CD14-positive monocyte (primary cell): Measurements from ENCODE around the gene BACE2. TPM values are rescaled to one million over a fixed set of nuclear protein-coding genes. Genes with fewer than 3 reads are reported as not detected.

Source experiments
- DNase-seq, 3 donors: peaks; one replicate each; pipeline ENCODE4 v3.0.0-alpha.2; 2011 to 2022
- H2AFZ ChIP-seq: 2 replicates; pipeline ENCODE4 v1.6.0; 2012; ENCODE audit warnings: mild to moderate bottlenecking, low read depth, low read length, inconsistent platforms; ENCODE audit not compliant: insufficient read depth, poor library complexity, severe bottlenecking
- H3K27ac ChIP-seq, 2 donors: 1 replicate in 1 of 2; 2 replicates in 1 of 2; pipeline ENCODE4 v1.5.1; 2012 to 2013; ENCODE audit warnings: low read length in 2 of 2, control low read depth in 1 of 2, inconsistent platforms in 1 of 2, low read depth in 1 of 2, mild to moderate bottlenecking in 1 of 2
- H3K27me3 ChIP-seq, 2 donors: one replicate each; pipeline versions ENCODE4 v1.6.0 to v1.6.1; 2011 to 2013; ENCODE audit warnings: low read length in 2 of 2; ENCODE audit not compliant: control insufficient read depth in 2 of 2, insufficient read depth in 2 of 2
- H3K36me3 ChIP-seq, 2 donors: replicated peaks in 1 of 2; 1 replicate in 1 of 2; 2 replicates in 1 of 2; pipeline versions ENCODE4 v1.5.1 to v1.6.1; 2012 to 2013; ENCODE audit warnings: low read length in 2 of 2, control low read depth in 1 of 2, inconsistent platforms in 1 of 2, mild to moderate bottlenecking in 1 of 2; ENCODE audit not compliant: insufficient read depth in 2 of 2, control insufficient read depth in 1 of 2
- H3K4me1 ChIP-seq, 2 donors: 1 replicate in 1 of 2; 2 replicates in 1 of 2; pipeline versions ENCODE4 v1.5.1 to v1.6.1; 2012 to 2013; ENCODE audit warnings: low read length in 2 of 2, control low read depth in 1 of 2, inconsistent platforms in 1 of 2, mild to moderate bottlenecking in 1 of 2, moderate library complexity in 1 of 2; ENCODE audit not compliant: insufficient read depth in 2 of 2, control insufficient read depth in 1 of 2
- H3K4me2 ChIP-seq: replicated peaks from 2 replicates; pipeline ENCODE3; 2012; ENCODE audit warnings: low read length, moderate library complexity, mild to moderate bottlenecking; ENCODE audit not compliant: poor library complexity, severe bottlenecking; ENCODE audit errors: extremely low read depth
- H3K4me3 ChIP-seq, 3 experiments: fragments of 200-600 bp in 1 of 3; sonication (generic) in 1 of 3; replicated peaks in 1 of 3; 1 replicate in 2 of 3; 2 replicates in 1 of 3; pipeline ENCODE4 v1.5.1; 2011 to 2013; ENCODE audit warnings: low read length in 3 of 3, mild to moderate bottlenecking in 3 of 3, control low read depth in 2 of 3, low read depth in 2 of 3, inconsistent platforms in 1 of 3, moderate library complexity in 1 of 3
- H3K79me2 ChIP-seq: 2 replicates; pipeline ENCODE4 v1.6.0; 2012; ENCODE audit warnings: mild to moderate bottlenecking, control low read depth, inconsistent platforms, low read length, moderate library complexity; ENCODE audit not compliant: insufficient read depth
- H3K9ac ChIP-seq: 2 replicates; pipeline ENCODE4 v1.6.0; 2017; ENCODE audit warnings: low read length, mild to moderate bottlenecking; ENCODE audit not compliant: insufficient read depth, poor library complexity, severe bottlenecking
- H3K9me3 ChIP-seq, 2 donors: replicated peaks in 1 of 2; 1 replicate in 1 of 2; 2 replicates in 1 of 2; pipeline versions ENCODE4 v1.5.1 to v1.6.1; 2012 to 2013; ENCODE audit warnings: low read length in 2 of 2, control low read depth in 1 of 2; ENCODE audit not compliant: control insufficient read depth in 1 of 2, insufficient read depth in 1 of 2
- H4K20me1 ChIP-seq: 2 replicates; pipeline ENCODE4 v1.6.0; 2012; ENCODE audit warnings: mild to moderate bottlenecking, low read length, control low read depth, moderate library complexity; ENCODE audit not compliant: insufficient read depth
- H3K27ac Mint-ChIP-seq, 7 donors: one replicate each; pipeline ENCODE4 v1.8.0; 2020; ENCODE audit warnings: mild to moderate bottlenecking in 7 of 7, mixed read lengths in 7 of 7, moderate library complexity in 6 of 7, inconsistent platforms in 2 of 7
- H3K27me3 Mint-ChIP-seq, 3 donors: one replicate each; pipeline ENCODE4 v1.8.0; 2021 to 2022; ENCODE audit warnings: low read depth in 3 of 3, mild to moderate bottlenecking in 3 of 3, mixed read lengths in 3 of 3, moderate library complexity in 3 of 3, inconsistent platforms in 1 of 3
- H3K36me3 Mint-ChIP-seq, 2 donors: one replicate each; pipeline ENCODE4 v1.8.0; 2020; ENCODE audit warnings: mixed read lengths in 2 of 2, inconsistent platforms in 1 of 2, mild to moderate bottlenecking in 1 of 2
- H3K4me1 Mint-ChIP-seq: one replicate; pipeline ENCODE4 v1.8.0; 2020; ENCODE audit warnings: mild to moderate bottlenecking, mixed read lengths
- H3K4me3 Mint-ChIP-seq, 2 donors: one replicate each; pipeline ENCODE4 v1.8.0; 2020; ENCODE audit warnings: mild to moderate bottlenecking in 2 of 2, mixed read lengths in 2 of 2, moderate library complexity in 1 of 2
- H3K9me3 Mint-ChIP-seq, 7 donors: one replicate each; pipeline ENCODE4 v1.8.0; 2020 to 2022; ENCODE audit warnings: mixed read lengths in 7 of 7, mild to moderate bottlenecking in 6 of 7, moderate library complexity in 6 of 7, inconsistent platforms in 2 of 7
- WGBS: methylation state at CpG from one replicate; pipeline ENCODE4 v1.1.5; 2013; ENCODE audit warnings: missing lambda C conversion rate; ENCODE audit not compliant: insufficient coverage; 5-methylcytosine and 5-hydroxymethylcytosine counted together
- intact Hi-C, 2 donors: fragments of 100-400 bp; cut with micrococcal nuclease; formaldehyde crosslinking; loops; one replicate each; pipeline versions ENCODE4 v1.15.0 to v1.15.1; 2023
- polyA plus RNA-seq, 3 donors: library from polyadenylated mRNA; depleted of rRNA in 1 of 3; unstranded in 2 of 3; stranded (reverse) in 1 of 3; fragments of 300-500 nt in 2 of 3; fragments of >200 nt in 1 of 3; fragmentation: Illumina TruSeq in 2 of 3; gene quantifications; 1 replicate in 2 of 3; 2 replicates in 1 of 3; pipeline ENCODE4 v1.2.3, GENCODE V29; 2012 to 2021
- TF ChIP-seq, protein P1 (sequence below): fragments of 200-600 bp; IDR thresholded peaks from one replicate; pipeline ENCODE4 v1.8.0; 2022; ENCODE audit warnings: antibody characterized with exemption, mild to moderate bottlenecking

Gene BACE2
- polyA plus RNA-seq, 3 donors, result 0.05 to 0.26 TPM; not detected in 1

DNA sequence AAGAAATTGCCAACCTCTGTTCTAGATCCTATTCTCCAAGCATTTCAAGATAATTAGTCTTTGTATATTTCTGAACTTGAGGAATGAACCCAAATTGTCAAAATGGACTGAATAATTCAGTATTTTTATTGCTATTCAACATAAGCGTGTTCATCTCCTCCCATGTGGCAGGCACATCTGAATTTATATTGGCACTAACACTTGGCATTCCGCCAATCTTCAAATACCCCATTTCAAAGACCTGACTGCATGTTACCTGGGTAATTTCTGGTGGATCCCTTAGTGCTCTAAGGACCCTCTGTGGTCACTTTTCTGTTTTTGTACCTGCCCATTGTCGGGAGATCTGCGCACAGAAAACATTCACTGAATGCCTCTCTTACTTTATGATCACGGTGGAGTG, 66.6 kb downstream of the BACE2 start:
- H3K4me3 Mint-ChIP-seq, result no peak overlapping the region
- no peak overlapping the region for H3K4me3 ChIP-seq
- TF ChIP-seq, protein P1, sequence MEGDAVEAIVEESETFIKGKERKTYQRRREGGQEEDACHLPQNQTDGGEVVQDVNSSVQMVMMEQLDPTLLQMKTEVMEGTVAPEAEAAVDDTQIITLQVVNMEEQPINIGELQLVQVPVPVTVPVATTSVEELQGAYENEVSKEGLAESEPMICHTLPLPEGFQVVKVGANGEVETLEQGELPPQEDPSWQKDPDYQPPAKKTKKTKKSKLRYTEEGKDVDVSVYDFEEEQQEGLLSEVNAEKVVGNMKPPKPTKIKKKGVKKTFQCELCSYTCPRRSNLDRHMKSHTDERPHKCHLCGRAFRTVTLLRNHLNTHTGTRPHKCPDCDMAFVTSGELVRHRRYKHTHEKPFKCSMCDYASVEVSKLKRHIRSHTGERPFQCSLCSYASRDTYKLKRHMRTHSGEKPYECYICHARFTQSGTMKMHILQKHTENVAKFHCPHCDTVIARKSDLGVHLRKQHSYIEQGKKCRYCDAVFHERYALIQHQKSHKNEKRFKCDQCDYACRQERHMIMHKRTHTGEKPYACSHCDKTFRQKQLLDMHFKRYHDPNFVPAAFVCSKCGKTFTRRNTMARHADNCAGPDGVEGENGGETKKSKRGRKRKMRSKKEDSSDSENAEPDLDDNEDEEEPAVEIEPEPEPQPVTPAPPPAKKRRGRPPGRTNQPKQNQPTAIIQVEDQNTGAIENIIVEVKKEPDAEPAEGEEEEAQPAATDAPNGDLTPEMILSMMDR, result no peak
- H3K27me3 ChIP-seq, result no peaks in the 10 kb centered on the region
- H3K4me2 ChIP-seq, result no peak overlapping the region
- no peak overlapping the region for H2AFZ ChIP-seq
- no peaks in the 10 kb centered on the region for H3K36me3 Mint-ChIP-seq
- no peak overlapping the region for H3K9ac ChIP-seq
- WGBS, result no CpG with 5 or more reads among the region's 5 CpGs
- no peaks in the 10 kb centered on the region for H3K36me3 ChIP-seq
- H3K27ac ChIP-seq, result no peak overlapping the region
- no peaks in the 10 kb centered on the region for H3K4me1 Mint-ChIP-seq
- H3K27me3 Mint-ChIP-seq, result peaks cover 3 to 5% (median 4%) of the 10 kb centered on the region in 3 donors
- no peak overlapping the region for H3K27ac Mint-ChIP-seq
- H4K20me1 ChIP-seq, result no peaks in the 10 kb centered on the region
- intact Hi-C loops, result no loop called here
- H3K9me3 ChIP-seq, result no peaks in the 10 kb centered on the region
- DNase-seq, result no peak
- H3K4me1 ChIP-seq, result no peaks in the 10 kb centered on the region
- peaks cover 0 to 10% (median 6%) of the 10 kb centered on the region in 7 donors for H3K9me3 Mint-ChIP-seq
- no peaks in the 10 kb centered on the region for H3K79me2 ChIP-seq

GRCh38 chr21:41235201-41235600, 67.2 kb downstream of the BACE2 start:
- H3K36me3 Mint-ChIP-seq, result no peaks in the 10 kb centered on the region
- peaks cover 3 to 5% (median 4%) of the 10 kb centered on the region in 3 donors for H3K27me3 Mint-ChIP-seq
- Histone ChIP-seq H3K9me3 (no peaks in the 10 kb centered on the region), H4K20me1 (no peaks in the 10 kb centered on the region), H3K4me1 (no peaks in the 10 kb centered on the region), H3K36me3 (no peaks in the 10 kb centered on the region), H2AFZ (no peak overlapping the region), H3K27me3 (no peaks in the 10 kb centered on the region), H3K79me2 (no peaks in the 10 kb centered on the region), H3K9ac (no peak overlapping the region), H3K4me2 (no peak overlapping the region), H3K4me3 (no peak overlapping the region), H3K27ac (no peak overlapping the region)
- no peak overlapping the region for H3K27ac Mint-ChIP-seq
- intact Hi-C loops, result no loop called here
- no peaks in the 10 kb centered on the region for H3K4me1 Mint-ChIP-seq
- H3K4me3 Mint-ChIP-seq, result no peak overlapping the region
- no peak for DNase-seq
- peaks cover 0 to 10% (median 5%) of the 10 kb centered on the region in 7 donors for H3K9me3 Mint-ChIP-seq
- TF ChIP-seq, protein P1, result no peak
- no CpG with 5 or more reads among the region's 3 CpGs for WGBS
